ENCODE measurements around the gene DMXL1.

DNA sequence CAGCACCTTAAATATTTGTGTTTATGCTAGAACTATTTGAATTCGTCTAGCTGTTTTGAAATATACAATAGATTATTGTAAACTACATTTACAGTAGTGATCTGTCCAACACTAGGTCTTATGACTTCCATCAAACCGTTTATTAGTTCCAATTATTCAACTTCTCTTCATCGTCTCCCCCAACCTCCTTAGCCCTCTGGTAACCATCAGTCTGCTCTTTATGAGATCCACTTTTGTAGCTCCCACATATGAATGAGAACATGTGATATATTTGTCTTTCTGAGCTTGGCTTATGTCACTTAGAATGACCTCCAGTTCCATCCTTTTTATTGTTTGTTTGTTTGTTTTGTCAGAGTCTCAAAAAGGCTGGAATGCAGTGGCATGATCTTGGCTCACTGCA is 11.8 kb downstream of the DMXL1 start:
- TF ChIP-seq, protein P1, sequence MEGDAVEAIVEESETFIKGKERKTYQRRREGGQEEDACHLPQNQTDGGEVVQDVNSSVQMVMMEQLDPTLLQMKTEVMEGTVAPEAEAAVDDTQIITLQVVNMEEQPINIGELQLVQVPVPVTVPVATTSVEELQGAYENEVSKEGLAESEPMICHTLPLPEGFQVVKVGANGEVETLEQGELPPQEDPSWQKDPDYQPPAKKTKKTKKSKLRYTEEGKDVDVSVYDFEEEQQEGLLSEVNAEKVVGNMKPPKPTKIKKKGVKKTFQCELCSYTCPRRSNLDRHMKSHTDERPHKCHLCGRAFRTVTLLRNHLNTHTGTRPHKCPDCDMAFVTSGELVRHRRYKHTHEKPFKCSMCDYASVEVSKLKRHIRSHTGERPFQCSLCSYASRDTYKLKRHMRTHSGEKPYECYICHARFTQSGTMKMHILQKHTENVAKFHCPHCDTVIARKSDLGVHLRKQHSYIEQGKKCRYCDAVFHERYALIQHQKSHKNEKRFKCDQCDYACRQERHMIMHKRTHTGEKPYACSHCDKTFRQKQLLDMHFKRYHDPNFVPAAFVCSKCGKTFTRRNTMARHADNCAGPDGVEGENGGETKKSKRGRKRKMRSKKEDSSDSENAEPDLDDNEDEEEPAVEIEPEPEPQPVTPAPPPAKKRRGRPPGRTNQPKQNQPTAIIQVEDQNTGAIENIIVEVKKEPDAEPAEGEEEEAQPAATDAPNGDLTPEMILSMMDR (conservative IDR thresholded peaks at IDR 0.05; ENCODE audit: low read depth, low read length), result no peak
- no peak for TF ChIP-seq EZH2 (IDR thresholded peaks at IDR 0.05; ENCODE audit: low read length, unreplicated experiment)
